HUES6 (cell line): ENCODE results near the gene NUP133.

Source experiments
- H3K27ac ChIP-seq: 2 replicates; pipeline ENCODE4 v1.7.0; 2013; ENCODE audit warnings: low read depth, mild to moderate bottlenecking, low read length, inconsistent platforms
- H3K27me3 ChIP-seq: 2 replicates; pipeline ENCODE4 v1.6.1; 2013; ENCODE audit warnings: low read length; ENCODE audit not compliant: control insufficient read depth, insufficient read depth
- H3K36me3 ChIP-seq: 2 replicates; pipeline ENCODE4 v1.6.1; 2013; ENCODE audit warnings: low read length; ENCODE audit not compliant: control insufficient read depth, insufficient read depth
- H3K4me1 ChIP-seq: 2 replicates; pipeline ENCODE4 v1.6.1; 2013; ENCODE audit warnings: low read length; ENCODE audit not compliant: control insufficient read depth, insufficient read depth
- H3K4me3 ChIP-seq: 2 replicates; pipeline ENCODE4 v1.5.1; 2013; ENCODE audit warnings: low read depth, low read length
- H3K9ac ChIP-seq: one replicate; pipeline ENCODE4 v1.6.1; 2013; ENCODE audit warnings: mild to moderate bottlenecking, low read length
- H3K9me3 ChIP-seq: 2 replicates; pipeline ENCODE4 v1.6.1; 2013; ENCODE audit warnings: low read depth, low read length; ENCODE audit not compliant: control insufficient read depth, insufficient read depth

Gene NUP133

DNA sequence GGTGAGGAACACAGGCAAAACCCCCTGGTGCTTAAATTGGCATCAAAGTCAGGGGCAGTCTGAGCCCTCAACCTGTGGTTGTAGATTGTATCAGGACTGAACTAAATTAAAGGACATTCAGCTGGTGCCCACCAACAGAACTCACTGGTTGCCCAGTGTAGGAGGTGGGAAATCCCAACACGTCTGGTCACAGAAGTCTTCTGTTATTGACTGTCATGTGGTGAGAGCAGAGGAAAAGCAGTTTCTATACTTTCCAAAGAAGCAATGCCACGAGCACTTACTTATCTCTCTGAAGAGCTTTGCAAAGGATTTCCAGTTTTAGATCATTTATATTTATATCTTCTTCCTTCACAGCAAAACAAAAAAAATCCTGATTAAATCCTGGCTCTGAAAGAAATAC is 59.3 kb downstream of the NUP133 start:
- no peak overlapping the region for H3K9ac ChIP-seq
- H3K27ac ChIP-seq: no peak overlapping the region
- no peak overlapping the region for H3K4me3 ChIP-seq
- H3K4me1 ChIP-seq: no peaks in the 10 kb centered on the region
- H3K36me3 ChIP-seq: peaks cover 74% of the 10 kb centered on the region
- no peaks in the 10 kb centered on the region for H3K9me3 ChIP-seq
- no peaks in the 10 kb centered on the region for H3K27me3 ChIP-seq

GRCh38 chr1:229448354-229448753 is 59.8 kb downstream of the NUP133 start:
- no peak overlapping the region for H3K4me3 ChIP-seq
- H3K4me1 ChIP-seq: no peaks in the 10 kb centered on the region
- H3K36me3 ChIP-seq: peaks cover 73% of the 10 kb centered on the region
- H3K9me3 ChIP-seq: no peaks in the 10 kb centered on the region
- H3K27ac ChIP-seq: no peak overlapping the region
- no peak overlapping the region for H3K9ac ChIP-seq
- no peaks in the 10 kb centered on the region for H3K27me3 ChIP-seq

GRCh38 chr1:229447809-229448252 is 60.3 kb downstream of the NUP133 start:
- Histone ChIP-seq H3K9ac (no peak overlapping the region), H3K27me3 (no peaks in the 10 kb centered on the region), H3K36me3 (peaks cover 78% of the 10 kb centered on the region), H3K4me3 (no peak overlapping the region), H3K4me1 (no peaks in the 10 kb centered on the region), H3K27ac (no peak overlapping the region), H3K9me3 (no peaks in the 10 kb centered on the region)

DNA sequence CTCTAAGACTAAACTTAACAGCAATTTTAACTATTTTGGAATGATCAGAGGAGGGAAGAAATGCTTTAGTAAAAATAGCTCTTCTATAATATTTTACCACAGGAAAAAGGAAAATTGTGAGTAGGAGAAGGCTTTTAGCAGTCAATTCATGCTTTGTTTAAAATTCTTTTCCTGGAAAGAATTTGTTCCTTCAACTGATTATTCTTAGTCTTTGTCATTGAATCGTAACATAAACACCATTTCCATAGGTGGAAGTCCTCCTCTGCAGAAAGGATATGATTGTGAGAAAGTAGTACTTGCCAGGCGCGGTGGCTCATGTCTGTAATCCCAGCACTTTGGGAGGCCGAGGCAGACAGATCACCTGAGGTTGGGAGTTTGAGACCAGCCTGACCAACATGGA is 62.3 kb downstream of the NUP133 start:
- Histone ChIP-seq H3K4me1 (no peaks in the 10 kb centered on the region), H3K27me3 (no peaks in the 10 kb centered on the region), H3K36me3 (peaks cover 76% of the 10 kb centered on the region), H3K9ac (no peak overlapping the region), H3K9me3 (no peaks in the 10 kb centered on the region), H3K27ac (no peak overlapping the region), H3K4me3 (no peak overlapping the region)

DNA sequence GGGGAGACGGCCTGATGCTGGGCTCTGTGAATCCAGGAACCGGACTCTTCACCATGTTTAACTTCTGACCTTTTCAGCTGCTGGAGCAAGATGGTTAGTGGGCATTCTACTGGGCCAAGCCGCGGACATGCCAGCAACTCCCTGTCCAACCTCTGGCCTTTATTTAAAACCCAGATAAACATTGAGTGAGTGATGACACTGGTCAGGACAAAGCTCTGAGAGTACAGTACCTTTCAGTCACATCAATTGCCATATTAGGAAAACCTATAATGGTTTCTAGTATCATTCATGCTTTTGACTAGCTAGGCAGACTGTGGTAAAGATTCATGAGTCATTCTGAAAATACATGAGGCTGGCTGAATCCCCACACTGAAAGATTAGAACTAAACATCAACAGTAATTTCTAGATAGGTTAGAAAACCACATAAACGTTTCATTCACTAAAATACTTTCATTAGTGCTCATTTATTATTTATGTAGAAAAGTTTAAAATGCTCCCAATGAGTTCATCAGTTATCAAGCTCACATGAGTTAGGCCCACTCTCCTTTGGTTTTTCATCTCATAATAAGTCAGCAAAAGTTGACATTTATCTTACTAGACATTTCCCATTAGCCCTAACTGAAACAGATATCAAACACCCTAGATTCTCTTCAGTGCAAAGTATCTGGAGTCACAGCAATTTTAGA is 67.1 kb downstream of the NUP133 start:
- Histone ChIP-seq H3K36me3 (peaks cover 60% of the 10 kb centered on the region), H3K4me1 (no peaks in the 10 kb centered on the region), H3K9ac (no peak overlapping the region), H3K4me3 (no peak overlapping the region), H3K27me3 (0 out of 2 replicates have a peak, but pooled peaks cover 3% of the 10 kb centered on the region), H3K9me3 (no peaks in the 10 kb centered on the region), H3K27ac (no peak overlapping the region)

- H3K36me3 ChIP-seq: peaks cover 37% of the 10 kb centered on the region
- no peaks in the 10 kb centered on the region for H3K9me3 ChIP-seq
- no peak overlapping the region for H3K27ac ChIP-seq
- no peak overlapping the region for H3K9ac ChIP-seq
- peaks cover 33% of the 10 kb centered on the region for H3K27me3 ChIP-seq
- no peak overlapping the region for H3K4me3 ChIP-seq
- peaks cover 5% of the 10 kb centered on the region; the same call in 1 of the 2 replicates for H3K4me1 ChIP-seq
Measured at GRCh38 chr1:229438021-229438420, 70.1 kb downstream of the NUP133 start.

GRCh38 chr1:229437443-229437842 is 70.7 kb downstream of the NUP133 start:
- H3K4me1 ChIP-seq: peaks cover 5% of the 10 kb centered on the region; the same call in 1 of the 2 replicates
- no peaks in the 10 kb centered on the region for H3K9me3 ChIP-seq
- H3K36me3 ChIP-seq: peaks cover 32% of the 10 kb centered on the region
- peaks cover 39% of the 10 kb centered on the region for H3K27me3 ChIP-seq
- H3K4me3 ChIP-seq: no peak overlapping the region
- no peak overlapping the region for H3K27ac ChIP-seq
- H3K9ac ChIP-seq: no peak overlapping the region

- peaks cover 51% of the 10 kb centered on the region for H3K27me3 ChIP-seq
- H3K4me1 ChIP-seq: peaks cover 10% of the 10 kb centered on the region
- peaks cover 20% of the 10 kb centered on the region for H3K36me3 ChIP-seq
- H3K9ac ChIP-seq: no peak overlapping the region
- H3K9me3 ChIP-seq: no peaks in the 10 kb centered on the region
- no peak overlapping the region for H3K4me3 ChIP-seq
- no peak overlapping the region for H3K27ac ChIP-seq
Measured at GRCh38 chr1:229436201-229436600, 71.9 kb downstream of the NUP133 start.

DNA sequence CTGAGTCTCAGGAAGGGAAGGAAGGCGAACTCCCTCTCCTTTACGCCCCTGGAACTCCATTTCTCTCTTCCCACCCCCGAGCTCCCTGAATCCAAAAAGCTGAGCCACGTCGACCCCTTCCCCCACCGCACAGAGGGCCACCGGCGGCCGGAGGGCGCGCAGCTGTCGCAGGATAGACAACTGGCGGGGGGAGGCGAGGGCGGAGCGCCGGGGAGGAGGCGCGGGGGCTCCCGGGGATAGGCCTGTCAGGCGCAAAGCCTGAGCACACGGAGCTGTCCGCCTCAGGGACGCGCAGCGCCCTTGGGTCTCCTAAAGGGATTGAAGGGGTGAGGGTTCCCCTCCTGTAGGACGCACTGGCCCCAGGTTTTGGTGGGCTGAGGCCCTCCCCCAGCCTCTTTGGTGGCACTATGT is 73.5 kb downstream of the NUP133 start:
- peaks cover 63% of the 10 kb centered on the region for H3K27me3 ChIP-seq
- H3K4me3 ChIP-seq: peak overlapping the region; percentile 67
- peaks cover 8% of the 10 kb centered on the region; the same call in 1 of the 2 replicates for H3K36me3 ChIP-seq
- peak overlapping the region; percentile 89 for H3K9ac ChIP-seq
- H3K9me3 ChIP-seq: no peaks in the 10 kb centered on the region
- peak overlapping the region; percentile 10; the same call in 1 of the 2 replicates for H3K27ac ChIP-seq
- peaks cover 13% of the 10 kb centered on the region for H3K4me1 ChIP-seq

- Histone ChIP-seq H3K4me3 (peak within 1 kb of the TSS; percentile 67), H3K9ac (peak within 1 kb of the TSS; percentile 89), H3K27me3 (peaks cover 63% of the 10 kb centered on the region), H3K9me3 (no peaks in the 10 kb centered on the region), H3K4me1 (peaks cover 13% of the 10 kb centered on the region), H3K36me3 (peaks cover 4% of the 10 kb centered on the region; the same call in 1 of the 2 replicates), H3K27ac (peak within 1 kb of the TSS; percentile 10; the same call in 1 of the 2 replicates)
Measured at GRCh38 chr1:229434005-229434640, 74.0 kb downstream of the NUP133 start, which contains the start of gene ACTA1. TSS of gene ACTA1 (minus strand) at chr1:229434094. CDS start at chr1:229433115, 979 bp downstream.

GRCh38 chr1:229433364-229434004 is 74.7 kb downstream of the NUP133 start:
- no peaks in the 10 kb centered on the region for H3K9me3 ChIP-seq
- 0 out of 2 replicates have a peak, but pooled peaks cover 4% of the 10 kb centered on the region for H3K36me3 ChIP-seq
- H3K27ac ChIP-seq: no peak overlapping the region
- H3K9ac ChIP-seq: peak overlapping the region; percentile 89
- H3K4me3 ChIP-seq: peak overlapping the region; percentile 67
- peaks cover 13% of the 10 kb centered on the region for H3K4me1 ChIP-seq
- H3K27me3 ChIP-seq: peaks cover 63% of the 10 kb centered on the region
